HL-60 (cell line): ENCODE data around the gene DSCAML1.

Source experiments
- CTCF ChIP-seq: IDR thresholded peaks from one replicate; pipeline ENCODE4 v1.5.1; 2011; ENCODE audit warnings: low read length, control low read depth, inconsistent platforms; ENCODE audit not compliant: insufficient read depth
- GABPA ChIP-seq: IDR thresholded peaks from 2 replicates; pipeline ENCODE4 v1.6.1; 2012; ENCODE audit warnings: low read depth

GRCh38 chr11:117520201-117520600 lies 276.8 kb downstream of the DSCAML1 start:
- TF ChIP-seq CTCF (no peak), GABPA (no peak)
